WTC11 (cell line): Measurements from ENCODE around the gene ACTMAP. TPM values are rescaled to one million over a fixed set of nuclear protein-coding genes. Genes with fewer than 3 reads are reported as not detected.
A peak's percentile ranks its signal among the peaks of the same experiment; 100 is the strongest.

Experiments used
- ATAC-seq: fragments of 200-7000 bp; cut with Tn5 transposase; 2 replicates; pipeline ENCODE4 v1.10.0; 2021; ENCODE audit warnings: mild to moderate bottlenecking, moderate library complexity
- CTCF ChIA-PET: fragments of 300-600 bp; sonication (Branson Sonifier 250); formaldehyde crosslinking; loops from one replicate; lab custom pipeline; 2021; ENCODE audit warnings: antibody characterized with exemption; lab: Charles Lee
- POLR2A ChIA-PET: fragments of 350-600 bp; sonication (Branson Sonifier 250); formaldehyde crosslinking; loops from one replicate; lab custom pipeline; 2021; ENCODE audit warnings: antibody characterized with exemption; lab: Charles Lee
- DNase-seq: peaks from one replicate; pipeline ENCODE4 v3.0.0; 2021; ENCODE audit warnings: low spot score
- H3K27ac Mint-ChIP-seq: 2 replicates; pipeline ENCODE4 v1.8.0; 2021; ENCODE audit warnings: mixed read lengths
- H3K27me3 Mint-ChIP-seq: 2 replicates; pipeline ENCODE4 v1.8.0; 2021; ENCODE audit warnings: low read depth, mild to moderate bottlenecking, moderate library complexity, mixed read lengths
- H3K36me3 Mint-ChIP-seq: 2 replicates; pipeline ENCODE4 v1.8.0; 2021; ENCODE audit warnings: mixed read lengths
- H3K4me1 Mint-ChIP-seq: 2 replicates; pipeline ENCODE4 v1.8.0; 2022; ENCODE audit warnings: mixed read lengths
- H3K4me3 Mint-ChIP-seq: 2 replicates; pipeline ENCODE4 v1.8.0; 2021; ENCODE audit warnings: mild to moderate bottlenecking, moderate library complexity, mixed read lengths
- H3K9me3 Mint-ChIP-seq: 2 replicates; pipeline ENCODE4 v1.8.0; 2021; ENCODE audit warnings: mixed read lengths
- E2F4 ChIP-seq: sonication (generic); formaldehyde crosslinking; IDR thresholded peaks from 2 replicates; pipeline ENCODE4 v1.8.1; 2022; ENCODE audit warnings: low read depth, mild to moderate bottlenecking, moderate library complexity, missing genetic modification reagents, borderline replicate concordance
- E2F5 ChIP-seq: sonication (generic); formaldehyde crosslinking; IDR thresholded peaks from 2 replicates; pipeline ENCODE4 v1.8.1; 2022; ENCODE audit warnings: mild to moderate bottlenecking, moderate library complexity, missing genetic modification reagents
- FOXK1 ChIP-seq: sonication (generic); formaldehyde crosslinking; IDR thresholded peaks from 2 replicates; pipeline ENCODE4 v1.8.0; 2022; ENCODE audit warnings: mild to moderate bottlenecking, moderate library complexity, missing genetic modification reagents
- HMGA2 ChIP-seq: fragments of 250-450 bp; sonication (Bioruptor Pico); IDR thresholded peaks from 2 replicates; pipeline ENCODE4 v1.4.0; 2021; ENCODE audit warnings: mild to moderate bottlenecking, moderate library complexity
- PRRX2 ChIP-seq: fragments of 250-450 bp; sonication (Bioruptor Pico); IDR thresholded peaks from 2 replicates; pipeline ENCODE4 v1.8.0; 2021; ENCODE audit warnings: mild to moderate bottlenecking
- TEAD1 ChIP-seq: sonication (generic); formaldehyde crosslinking; IDR thresholded peaks from 2 replicates; pipeline ENCODE4 v1.8.0; 2022; ENCODE audit warnings: mild to moderate bottlenecking, missing genetic modification reagents
- ZNF138 ChIP-seq: sonication (generic); formaldehyde crosslinking; conservative IDR thresholded peaks from 2 replicates; pipeline ENCODE4 v1.8.1; 2022; ENCODE audit warnings: mild to moderate bottlenecking, moderate library complexity, missing genetic modification reagents
- ZNF263 ChIP-seq: sonication (generic); formaldehyde crosslinking; IDR thresholded peaks from 2 replicates; pipeline ENCODE4 v1.8.1; 2022; ENCODE audit warnings: low read depth, mild to moderate bottlenecking, moderate library complexity, missing genetic modification reagents
- ZNF396 ChIP-seq: fragments of 250-450 bp; sonication (Bioruptor Pico); IDR thresholded peaks from 2 replicates; pipeline ENCODE4 v1.8.0; 2021; ENCODE audit warnings: mild to moderate bottlenecking, moderate library complexity, borderline replicate concordance
- ZNF671 ChIP-seq: fragments of 250-450 bp; sonication (Bioruptor Pico); IDR thresholded peaks from 2 replicates; pipeline ENCODE4 v1.8.0; 2021; ENCODE audit warnings: mild to moderate bottlenecking
- total RNA-seq: library from RNA; stranded (reverse); gene quantifications from 3 replicates; pipeline ENCODE4 v1.2.3, GENCODE V29; 2021
- TF ChIP-seq, protein P1 (sequence below): sonication (generic); formaldehyde crosslinking; IDR thresholded peaks from 2 replicates; pipeline ENCODE4 v1.8.1; 2023; ENCODE audit warnings: mild to moderate bottlenecking, moderate library complexity, missing genetic modification reagents
- TF ChIP-seq, protein P2 (sequence below): sonication (generic); formaldehyde crosslinking; IDR thresholded peaks from 2 replicates; pipeline ENCODE4 v1.8.1; 2023; ENCODE audit warnings: mild to moderate bottlenecking, missing genetic modification reagents, moderate library complexity
- TF ChIP-seq, protein P3 (sequence below): sonication (generic); formaldehyde crosslinking; IDR thresholded peaks from 2 replicates; pipeline ENCODE4 v1.8.1; 2023; ENCODE audit warnings: mild to moderate bottlenecking, missing genetic modification reagents, moderate library complexity
- TF ChIP-seq, protein P4 (sequence below): sonication (generic); formaldehyde crosslinking; IDR thresholded peaks from 2 replicates; pipeline ENCODE4 v1.8.1; 2022; ENCODE audit warnings: missing genetic modification reagents, borderline replicate concordance
- TF ChIP-seq, protein P5 (sequence below): fragments of 250-450 bp; sonication (Bioruptor Pico); IDR thresholded peaks from 2 replicates; pipeline ENCODE4 v1.9.0; 2021; ENCODE audit warnings: mild to moderate bottlenecking
- TF ChIP-seq, protein P6 (sequence below): fragments of 250-450 bp; sonication (Bioruptor Pico); IDR thresholded peaks from 2 replicates; pipeline ENCODE4 v1.8.0; 2021; ENCODE audit warnings: mild to moderate bottlenecking
- TF ChIP-seq, protein P7 (sequence below): sonication (generic); formaldehyde crosslinking; IDR thresholded peaks from 2 replicates; pipeline ENCODE4 v1.8.0; 2022; ENCODE audit warnings: mild to moderate bottlenecking, missing genetic modification reagents

Gene ACTMAP
- total RNA-seq, 1 experiment from 2014 or later: 29.6 TPM

- POLR2A ChIA-PET: no interaction called here
- Mint-ChIP-seq H3K27me3 (no peaks in the 10 kb centered on the region), H3K27ac (no peak overlapping the region), H3K4me3 (no peak overlapping the region), H3K9me3 (no peaks in the 10 kb centered on the region), H3K4me1 (no peaks in the 10 kb centered on the region), H3K36me3 (peaks cover 9% of the 10 kb centered on the region)
- no peak for DNase-seq
- TF ChIP-seq ZNF396 (CRISPR knock-in tag) (no peak), TEAD1 (CRISPR knock-in tag) (no peak), HMGA2 (CRISPR knock-in tag) (no peak), ZNF263 (CRISPR knock-in tag) (no peak), E2F4 (CRISPR knock-in tag) (no peak)
- TF ChIP-seq, protein P1, sequence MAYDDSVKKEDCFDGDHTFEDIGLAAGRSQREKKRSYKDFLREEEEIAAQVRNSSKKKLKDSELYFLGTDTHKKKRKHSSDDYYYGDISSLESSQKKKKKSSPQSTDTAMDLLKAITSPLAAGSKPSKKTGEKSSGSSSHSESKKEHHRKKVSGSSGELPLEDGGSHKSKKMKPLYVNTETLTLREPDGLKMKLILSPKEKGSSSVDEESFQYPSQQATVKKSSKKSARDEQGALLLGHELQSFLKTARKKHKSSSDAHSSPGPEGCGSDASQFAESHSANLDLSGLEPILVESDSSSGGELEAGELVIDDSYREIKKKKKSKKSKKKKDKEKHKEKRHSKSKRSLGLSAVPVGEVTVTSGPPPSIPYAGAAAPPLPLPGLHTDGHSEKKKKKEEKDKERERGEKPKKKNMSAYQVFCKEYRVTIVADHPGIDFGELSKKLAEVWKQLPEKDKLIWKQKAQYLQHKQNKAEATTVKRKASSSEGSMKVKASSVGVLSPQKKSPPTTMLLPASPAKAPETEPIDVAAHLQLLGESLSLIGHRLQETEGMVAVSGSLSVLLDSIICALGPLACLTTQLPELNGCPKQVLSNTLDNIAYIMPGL: no peak
- TF ChIP-seq, protein P2, sequence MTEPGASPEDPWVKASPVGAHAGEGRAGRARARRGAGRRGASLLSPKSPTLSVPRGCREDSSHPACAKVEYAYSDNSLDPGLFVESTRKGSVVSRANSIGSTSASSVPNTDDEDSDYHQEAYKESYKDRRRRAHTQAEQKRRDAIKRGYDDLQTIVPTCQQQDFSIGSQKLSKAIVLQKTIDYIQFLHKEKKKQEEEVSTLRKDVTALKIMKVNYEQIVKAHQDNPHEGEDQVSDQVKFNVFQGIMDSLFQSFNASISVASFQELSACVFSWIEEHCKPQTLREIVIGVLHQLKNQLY: no peak
- CTCF ChIA-PET: interaction anchor here (3.9 kb wide), 1 partner anchor 14 kb away, joined by 17 read pairs; the partner anchor contains the start of gene RAB4B
- ATAC-seq: no peak
These were observed 41.7 kb upstream of the ACTMAP start for GRCh38 chr19:40791996-40792395.

GRCh38 chr19:40791349-40791748 is 41.1 kb upstream of the ACTMAP start:
- Mint-ChIP-seq H3K4me3 (no peak overlapping the region), H3K27me3 (no peaks in the 10 kb centered on the region), H3K9me3 (no peaks in the 10 kb centered on the region), H3K27ac (peak overlapping the region; percentile 68), H3K36me3 (peaks cover 9% of the 10 kb centered on the region), H3K4me1 (0 out of 2 replicates have a peak, but pooled peaks cover 2% of the 10 kb centered on the region)
- ATAC-seq (no peak), DNase-seq (no peak)
- ChIA-PET CTCF (no interaction called here), POLR2A (no interaction called here)
- TF ChIP-seq, protein P3, sequence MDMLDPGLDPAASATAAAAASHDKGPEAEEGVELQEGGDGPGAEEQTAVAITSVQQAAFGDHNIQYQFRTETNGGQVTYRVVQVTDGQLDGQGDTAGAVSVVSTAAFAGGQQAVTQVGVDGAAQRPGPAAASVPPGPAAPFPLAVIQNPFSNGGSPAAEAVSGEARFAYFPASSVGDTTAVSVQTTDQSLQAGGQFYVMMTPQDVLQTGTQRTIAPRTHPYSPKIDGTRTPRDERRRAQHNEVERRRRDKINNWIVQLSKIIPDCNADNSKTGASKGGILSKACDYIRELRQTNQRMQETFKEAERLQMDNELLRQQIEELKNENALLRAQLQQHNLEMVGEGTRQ (CRISPR knock-in tag): no peak
- TF ChIP-seq, protein P4, sequence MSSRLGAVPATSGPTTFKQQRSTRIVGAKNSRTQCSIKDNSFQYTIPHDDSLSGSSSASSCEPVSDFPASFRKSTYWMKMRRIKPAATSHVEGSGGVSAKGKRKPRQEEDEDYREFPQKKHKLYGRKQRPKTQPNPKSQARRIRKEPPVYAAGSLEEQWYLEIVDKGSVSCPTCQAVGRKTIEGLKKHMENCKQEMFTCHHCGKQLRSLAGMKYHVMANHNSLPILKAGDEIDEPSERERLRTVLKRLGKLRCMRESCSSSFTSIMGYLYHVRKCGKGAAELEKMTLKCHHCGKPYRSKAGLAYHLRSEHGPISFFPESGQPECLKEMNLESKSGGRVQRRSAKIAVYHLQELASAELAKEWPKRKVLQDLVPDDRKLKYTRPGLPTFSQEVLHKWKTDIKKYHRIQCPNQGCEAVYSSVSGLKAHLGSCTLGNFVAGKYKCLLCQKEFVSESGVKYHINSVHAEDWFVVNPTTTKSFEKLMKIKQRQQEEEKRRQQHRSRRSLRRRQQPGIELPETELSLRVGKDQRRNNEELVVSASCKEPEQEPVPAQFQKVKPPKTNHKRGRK (CRISPR knock-in tag): no peak
- TF ChIP-seq PRRX2 (CRISPR knock-in tag) (no peak), E2F5 (CRISPR knock-in tag) (no peak), ZNF671 (no peak), ZNF138 (CRISPR knock-in tag) (no peak), FOXK1 (no peak)
- TF ChIP-seq, protein P5, sequence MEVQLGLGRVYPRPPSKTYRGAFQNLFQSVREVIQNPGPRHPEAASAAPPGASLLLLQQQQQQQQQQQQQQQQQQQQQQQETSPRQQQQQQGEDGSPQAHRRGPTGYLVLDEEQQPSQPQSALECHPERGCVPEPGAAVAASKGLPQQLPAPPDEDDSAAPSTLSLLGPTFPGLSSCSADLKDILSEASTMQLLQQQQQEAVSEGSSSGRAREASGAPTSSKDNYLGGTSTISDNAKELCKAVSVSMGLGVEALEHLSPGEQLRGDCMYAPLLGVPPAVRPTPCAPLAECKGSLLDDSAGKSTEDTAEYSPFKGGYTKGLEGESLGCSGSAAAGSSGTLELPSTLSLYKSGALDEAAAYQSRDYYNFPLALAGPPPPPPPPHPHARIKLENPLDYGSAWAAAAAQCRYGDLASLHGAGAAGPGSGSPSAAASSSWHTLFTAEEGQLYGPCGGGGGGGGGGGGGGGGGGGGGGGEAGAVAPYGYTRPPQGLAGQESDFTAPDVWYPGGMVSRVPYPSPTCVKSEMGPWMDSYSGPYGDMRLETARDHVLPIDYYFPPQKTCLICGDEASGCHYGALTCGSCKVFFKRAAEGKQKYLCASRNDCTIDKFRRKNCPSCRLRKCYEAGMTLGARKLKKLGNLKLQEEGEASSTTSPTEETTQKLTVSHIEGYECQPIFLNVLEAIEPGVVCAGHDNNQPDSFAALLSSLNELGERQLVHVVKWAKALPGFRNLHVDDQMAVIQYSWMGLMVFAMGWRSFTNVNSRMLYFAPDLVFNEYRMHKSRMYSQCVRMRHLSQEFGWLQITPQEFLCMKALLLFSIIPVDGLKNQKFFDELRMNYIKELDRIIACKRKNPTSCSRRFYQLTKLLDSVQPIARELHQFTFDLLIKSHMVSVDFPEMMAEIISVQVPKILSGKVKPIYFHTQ (CRISPR knock-in tag): no peak
- TF ChIP-seq, protein P6, sequence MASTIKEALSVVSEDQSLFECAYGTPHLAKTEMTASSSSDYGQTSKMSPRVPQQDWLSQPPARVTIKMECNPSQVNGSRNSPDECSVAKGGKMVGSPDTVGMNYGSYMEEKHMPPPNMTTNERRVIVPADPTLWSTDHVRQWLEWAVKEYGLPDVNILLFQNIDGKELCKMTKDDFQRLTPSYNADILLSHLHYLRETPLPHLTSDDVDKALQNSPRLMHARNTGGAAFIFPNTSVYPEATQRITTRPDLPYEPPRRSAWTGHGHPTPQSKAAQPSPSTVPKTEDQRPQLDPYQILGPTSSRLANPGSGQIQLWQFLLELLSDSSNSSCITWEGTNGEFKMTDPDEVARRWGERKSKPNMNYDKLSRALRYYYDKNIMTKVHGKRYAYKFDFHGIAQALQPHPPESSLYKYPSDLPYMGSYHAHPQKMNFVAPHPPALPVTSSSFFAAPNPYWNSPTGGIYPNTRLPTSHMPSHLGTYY: no peak
- TF ChIP-seq, protein P7, sequence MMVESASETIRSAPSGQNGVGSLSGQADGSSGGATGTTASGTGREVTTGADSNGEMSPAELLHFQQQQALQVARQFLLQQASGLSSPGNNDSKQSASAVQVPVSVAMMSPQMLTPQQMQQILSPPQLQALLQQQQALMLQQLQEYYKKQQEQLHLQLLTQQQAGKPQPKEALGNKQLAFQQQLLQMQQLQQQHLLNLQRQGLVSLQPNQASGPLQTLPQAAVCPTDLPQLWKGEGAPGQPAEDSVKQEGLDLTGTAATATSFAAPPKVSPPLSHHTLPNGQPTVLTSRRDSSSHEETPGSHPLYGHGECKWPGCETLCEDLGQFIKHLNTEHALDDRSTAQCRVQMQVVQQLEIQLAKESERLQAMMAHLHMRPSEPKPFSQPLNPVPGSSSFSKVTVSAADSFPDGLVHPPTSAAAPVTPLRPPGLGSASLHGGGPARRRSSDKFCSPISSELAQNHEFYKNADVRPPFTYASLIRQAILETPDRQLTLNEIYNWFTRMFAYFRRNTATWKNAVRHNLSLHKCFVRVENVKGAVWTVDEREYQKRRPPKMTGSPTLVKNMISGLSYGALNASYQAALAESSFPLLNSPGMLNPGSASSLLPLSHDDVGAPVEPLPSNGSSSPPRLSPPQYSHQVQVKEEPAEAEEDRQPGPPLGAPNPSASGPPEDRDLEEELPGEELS (CRISPR knock-in tag): no peak
